ENCODE data around the gene CACNA1H.
"Not testable (repeated sequence)": the region's sequence is repeated elsewhere in the genome, so short reads cannot be mapped to it uniquely, and the experiment has no call there.

GRCh38 chr16:1198671-1199346 is 45.9 kb downstream of the CACNA1H start:
- TF ChIP-seq POLR2A (IDR thresholded peaks at IDR 0.05; ENCODE audit: borderline replicate concordance, extremely low read depth, insufficient read depth, insufficient read length); CBX3 (IDR thresholded peaks at IDR 0.05; ENCODE audit: low read depth); POLR2AphosphoS5 (IDR thresholded peaks at IDR 0.05; ENCODE audit: low read depth, low read length); EZH2phosphoT487 (IDR thresholded peaks at IDR 0.05; ENCODE audit: borderline replicate concordance); CTCF (IDR thresholded peaks at IDR 0.05 in 2 of 3, conservative IDR thresholded peaks at IDR 0.05 in 1 of 3; ENCODE audit: borderline replicate concordance in 1 of 3, insufficient read depth in 1 of 3, low read depth in 2 of 3, low read length in 2 of 3); JUND (IDR thresholded peaks at IDR 0.05); SP1 (IDR thresholded peaks at IDR 0.05; ENCODE audit: low read depth); MAX (IDR thresholded peaks at IDR 0.05); CEBPB (IDR thresholded peaks at IDR 0.05; ENCODE audit: low read depth): not testable (repeated sequence)
